LHCN-M2 (cell line): ENCODE measurements around the gene RETN. TPM values are rescaled to one million over a fixed set of nuclear protein-coding genes. Genes with fewer than 3 reads are reported as not detected.
"Not testable (repeated sequence)": the region's sequence is repeated elsewhere in the genome, so short reads cannot be mapped to it uniquely, and the experiment has no call there.

ENCODE experiments used
- DNase-seq: peaks from one replicate; pipeline ENCODE4 v3.0.0-alpha.2; 2012; ENCODE audit warnings: low read depth
- total RNA-seq: library from RNA; depleted of rRNA; stranded (reverse); fragments of >200 nt; gene quantifications from 2 replicates; pipeline ENCODE4 v1.2.3, GENCODE V29; 2014

The RETN gene
- total RNA-seq, 1 experiment from 2014 or later, result not detected

DNA sequence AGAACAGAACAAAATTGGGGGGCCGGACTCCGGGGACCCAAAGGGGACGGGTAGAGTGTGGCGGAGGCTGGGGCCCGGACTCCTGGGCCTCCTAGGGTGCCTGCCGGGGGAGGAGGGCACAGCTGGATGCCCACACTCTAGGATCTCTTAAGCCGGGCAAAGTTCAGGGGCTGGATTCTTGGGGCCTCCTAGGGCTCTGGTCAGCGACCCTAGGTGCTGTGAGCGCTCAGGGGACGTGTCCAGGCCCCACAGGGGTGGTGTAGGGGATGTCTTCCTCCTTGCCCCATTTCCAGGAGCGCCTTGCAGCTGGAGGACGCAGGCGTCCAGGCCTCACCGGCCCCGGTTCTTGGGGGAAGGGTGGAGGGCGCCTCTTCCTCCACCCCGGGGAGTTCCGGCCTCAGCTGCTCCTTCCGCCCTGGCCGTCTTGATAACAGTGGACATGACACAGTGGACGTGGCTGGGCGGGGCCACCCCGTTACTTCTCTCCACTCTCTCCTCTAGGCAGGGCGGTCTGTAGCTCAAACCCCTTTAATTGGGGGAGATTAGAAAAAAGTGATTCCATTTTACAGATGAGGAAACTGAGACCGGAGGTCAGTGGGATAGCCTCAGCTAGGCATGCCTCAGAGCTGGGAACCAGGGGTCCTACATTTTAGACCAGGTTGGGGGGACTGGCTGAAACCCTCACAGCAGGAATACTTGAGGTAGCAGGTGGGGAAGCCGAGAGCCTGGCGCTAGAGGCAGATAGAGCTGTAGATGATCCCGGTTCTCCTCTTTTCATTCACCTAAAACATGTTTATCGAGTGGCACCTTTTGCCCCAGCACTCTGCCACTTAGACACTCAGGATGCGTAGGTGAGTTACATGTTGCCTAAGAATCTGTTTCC is 31.2 kb upstream of the RETN start:
- DNase-seq, result no peak

DNA sequence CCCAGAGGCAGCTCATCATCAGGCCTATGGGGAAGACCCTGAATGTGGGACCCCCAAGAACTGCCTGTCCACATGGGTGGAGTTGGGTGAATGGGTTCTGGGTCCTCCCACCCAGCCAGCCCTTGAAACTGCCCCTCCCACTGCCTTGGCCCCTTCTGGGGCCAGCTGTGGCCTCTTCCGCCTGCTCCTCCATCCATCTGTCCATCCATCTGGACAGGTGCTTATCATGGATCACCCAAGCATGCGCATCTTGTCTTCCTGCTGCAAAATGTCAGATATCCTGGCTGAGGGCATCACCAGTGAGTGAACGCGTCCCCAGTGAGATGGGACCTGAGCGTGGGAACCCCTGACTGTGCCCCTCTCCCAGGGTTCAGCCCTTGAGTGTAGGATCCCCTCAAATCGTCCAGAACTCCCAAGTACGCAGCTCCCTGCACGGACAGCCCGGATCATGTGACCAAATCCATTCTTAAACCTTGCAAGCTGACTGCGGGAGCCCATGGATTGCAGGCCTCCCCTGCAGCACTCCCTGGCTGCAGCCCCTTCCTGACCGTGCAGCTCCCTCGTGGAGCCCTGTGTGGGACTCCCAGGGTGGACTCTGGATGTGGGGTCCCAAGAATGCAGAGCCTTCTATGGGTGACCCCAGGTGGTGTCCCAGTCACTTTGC is 29.9 kb upstream of the RETN start:
- DNase-seq, result no peak

DNA sequence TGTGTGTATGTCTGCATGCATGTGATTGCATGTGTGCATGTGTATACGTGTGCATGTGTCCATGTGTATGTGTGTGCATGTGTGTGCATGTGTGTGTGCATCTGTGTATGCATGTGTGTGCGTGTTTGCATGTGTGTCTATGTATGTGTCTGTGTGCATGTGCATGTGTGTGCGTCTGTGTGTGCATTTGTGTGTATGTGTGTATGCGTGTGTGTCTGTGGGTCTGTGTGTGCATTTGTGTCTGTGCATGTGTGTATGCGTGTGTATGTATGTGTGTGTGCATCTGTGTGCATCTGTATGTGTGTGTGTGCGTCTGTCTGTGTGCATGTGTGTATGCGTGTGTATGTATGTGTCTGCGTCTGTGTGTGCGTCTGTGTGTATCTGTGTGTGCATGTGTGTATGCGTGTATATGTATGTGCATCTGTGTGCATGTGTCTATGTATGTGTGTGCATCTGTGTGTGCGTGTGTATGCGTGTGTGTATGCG is 28.9 kb upstream of the RETN start:
- no peak for DNase-seq

DNA sequence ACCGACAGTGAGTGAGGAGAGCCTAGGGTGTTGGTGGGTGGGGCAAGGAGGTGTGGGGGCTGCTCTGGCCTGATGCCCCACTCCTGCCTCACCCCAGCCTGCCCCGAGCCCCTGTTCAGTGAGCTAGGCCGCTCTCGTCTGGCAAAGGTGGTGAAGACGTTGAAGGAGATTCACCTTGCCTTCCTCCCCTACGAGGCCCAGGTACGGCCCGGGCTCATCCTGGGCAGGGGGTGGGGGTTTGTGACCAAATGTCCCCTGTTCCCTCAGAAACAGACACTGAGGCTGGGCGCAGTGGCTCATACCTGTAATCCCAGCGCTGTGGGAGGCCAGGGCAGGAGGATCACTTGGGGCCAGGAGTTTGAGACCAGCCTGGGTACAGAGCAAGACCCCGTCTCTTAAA is 28.0 kb upstream of the RETN start:
- DNase-seq, result no peak

DNA sequence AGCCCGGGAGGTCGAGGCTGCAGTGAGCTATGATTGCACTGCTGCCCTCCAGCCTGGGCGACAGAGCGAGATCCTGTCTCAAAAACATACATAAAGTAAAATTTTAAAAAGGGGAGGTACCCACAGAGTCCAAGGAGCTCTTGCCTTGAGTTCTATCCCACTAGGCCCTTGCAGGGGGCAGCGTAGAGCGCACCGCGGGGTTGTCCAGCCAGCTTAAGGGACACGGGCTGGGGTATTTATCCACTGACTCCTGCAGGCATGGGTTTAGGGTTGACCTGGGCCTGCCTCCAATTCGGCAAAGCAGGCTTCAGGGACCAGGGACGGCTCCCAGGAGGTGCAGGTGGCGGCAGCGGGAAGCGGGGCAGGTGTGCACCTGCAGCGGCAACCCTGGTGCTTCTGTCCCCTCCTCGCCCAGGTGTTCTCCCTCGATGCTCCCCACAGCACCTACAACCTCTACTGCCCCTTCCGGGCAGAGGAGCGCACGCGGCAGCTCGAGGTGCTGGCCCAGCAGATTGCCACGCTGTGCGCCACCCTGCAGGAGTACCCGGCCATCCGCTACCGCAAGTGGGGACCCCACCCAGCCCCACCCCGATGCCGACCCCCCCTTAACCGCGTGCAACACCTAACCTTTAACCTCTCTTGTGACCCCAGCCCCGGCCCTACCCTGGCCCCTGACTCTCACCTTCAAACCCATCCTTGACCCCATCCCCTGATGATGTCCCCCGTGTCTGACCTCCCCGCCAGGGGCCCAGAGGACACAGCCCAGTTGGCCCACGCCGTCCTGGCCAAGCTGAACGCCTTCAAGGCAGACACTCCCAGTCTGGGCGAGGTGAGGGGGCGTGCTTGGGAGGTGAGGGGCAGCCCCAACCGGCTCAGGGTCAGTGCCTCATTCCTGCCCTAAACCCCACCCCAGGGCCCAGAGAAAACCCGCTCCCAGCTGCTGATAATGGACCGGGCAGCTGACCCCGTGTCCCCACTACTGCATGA is 27.3 kb upstream of the RETN start:
- DNase-seq, result no peak

DNA sequence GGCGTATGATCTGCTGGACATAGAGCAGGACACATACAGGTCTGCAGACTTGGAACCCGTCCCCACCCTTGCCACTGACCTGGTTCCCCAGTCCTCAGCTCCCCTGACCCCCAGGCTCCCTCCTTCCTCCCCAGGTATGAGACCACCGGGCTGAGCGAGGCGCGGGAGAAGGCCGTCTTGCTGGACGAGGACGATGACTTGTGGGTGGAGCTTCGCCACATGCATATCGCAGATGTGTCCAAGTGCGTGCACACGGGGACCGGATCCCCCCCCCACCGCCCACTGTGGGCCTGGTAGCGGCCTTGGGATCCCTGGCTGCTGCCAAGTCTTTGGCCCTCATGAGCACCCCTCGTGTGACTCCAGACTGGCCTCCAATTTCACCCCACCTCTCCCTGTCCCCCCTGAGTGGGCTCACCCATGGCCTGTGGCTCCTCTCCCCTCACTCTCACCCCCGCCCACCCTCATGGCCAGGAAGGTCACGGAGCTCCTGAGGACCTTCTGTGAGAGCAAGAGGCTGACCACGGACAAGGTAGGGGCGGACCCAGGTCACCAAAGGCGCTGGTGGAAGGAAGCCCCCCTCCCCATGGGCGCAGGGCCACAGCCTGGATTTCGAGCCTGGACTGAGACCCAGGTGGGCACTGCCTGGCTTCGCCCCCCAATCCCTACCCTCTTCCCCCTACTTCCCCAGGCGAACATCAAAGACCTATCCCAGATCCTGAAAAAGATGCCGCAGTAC is 26.4 kb upstream of the RETN start:
- DNase-seq, result no peak

DNA sequence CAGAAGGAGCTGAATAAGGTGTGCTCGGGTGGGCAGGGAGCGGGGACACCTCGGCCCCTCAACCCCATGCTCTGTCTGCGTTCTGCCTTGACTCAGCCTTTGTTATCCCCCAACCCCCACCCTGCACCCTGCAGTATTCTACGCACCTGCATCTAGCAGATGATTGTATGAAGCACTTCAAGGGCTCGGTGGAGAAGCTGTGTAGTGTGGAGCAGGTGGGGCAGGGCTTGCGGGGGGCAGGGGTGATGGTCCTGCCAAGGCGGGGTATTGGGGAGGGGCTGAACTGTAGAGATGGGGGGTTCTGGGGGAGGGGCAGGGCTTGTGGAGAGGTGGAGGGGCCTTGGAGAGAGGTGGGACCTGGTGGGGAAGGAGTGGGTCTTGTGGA is 25.8 kb upstream of the RETN start:
- no peak for DNase-seq

DNA sequence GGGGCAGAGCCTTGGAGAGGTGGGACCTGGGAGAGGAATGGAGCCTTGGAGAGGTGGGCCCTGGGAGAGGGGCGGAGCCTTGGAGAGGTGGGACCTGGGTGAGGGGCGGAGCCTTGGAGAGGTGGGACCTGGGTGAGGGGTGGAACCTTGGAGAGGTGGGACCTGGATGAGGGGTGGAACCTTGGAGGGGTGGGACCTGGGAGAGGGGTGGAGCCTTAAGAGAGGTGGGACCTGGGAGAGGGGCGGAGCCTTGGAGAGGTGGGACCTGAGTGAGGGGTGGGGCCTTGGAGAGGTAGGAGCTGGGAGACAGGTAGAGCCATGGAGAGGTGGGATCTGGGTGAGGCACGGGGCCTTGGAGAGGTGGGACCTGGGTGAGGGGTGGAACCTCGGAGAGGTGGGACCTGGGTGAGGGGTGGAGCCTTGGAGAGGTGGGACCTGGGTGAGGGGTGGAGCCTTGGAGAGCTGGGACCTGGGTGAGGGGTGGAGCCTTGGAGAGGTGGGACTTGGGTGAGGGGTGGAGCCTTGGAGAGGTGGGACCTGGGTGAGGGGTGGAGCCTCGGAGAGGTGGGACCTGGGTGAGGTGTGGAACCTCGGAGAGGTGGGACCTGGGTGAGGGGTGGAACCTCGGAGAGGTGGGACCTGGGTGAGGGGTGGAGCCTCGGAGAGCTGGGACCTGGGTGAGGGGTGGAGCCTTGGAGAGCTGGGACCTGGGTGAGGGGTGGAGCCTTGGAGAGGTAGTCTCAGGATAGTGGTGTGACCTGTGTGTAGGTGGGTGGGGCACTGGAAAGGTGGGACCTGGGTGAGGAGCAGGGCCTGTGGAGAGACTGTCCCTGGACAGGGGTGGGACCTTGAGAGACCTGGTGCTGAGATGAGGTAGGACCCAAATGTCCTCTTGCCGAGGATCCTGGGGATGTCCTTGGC is 25.0 kb upstream of the RETN start:
- not testable (repeated sequence) for DNase-seq

DNA sequence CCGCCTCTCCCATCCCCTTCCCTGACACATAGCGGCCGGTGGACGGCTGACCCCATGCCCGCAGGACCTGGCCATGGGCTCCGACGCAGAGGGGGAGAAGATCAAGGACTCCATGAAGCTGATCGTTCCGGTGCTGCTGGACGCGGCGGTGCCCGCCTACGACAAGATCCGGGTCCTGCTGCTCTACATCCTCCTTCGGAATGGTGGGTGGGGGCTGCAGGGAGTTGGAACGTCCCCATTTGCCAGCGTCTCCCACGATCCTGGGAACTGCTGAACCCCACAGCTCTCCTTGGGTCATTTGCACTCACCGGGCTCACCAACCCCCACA is 24.3 kb upstream of the RETN start:
- DNase-seq, result no peak

DNA sequence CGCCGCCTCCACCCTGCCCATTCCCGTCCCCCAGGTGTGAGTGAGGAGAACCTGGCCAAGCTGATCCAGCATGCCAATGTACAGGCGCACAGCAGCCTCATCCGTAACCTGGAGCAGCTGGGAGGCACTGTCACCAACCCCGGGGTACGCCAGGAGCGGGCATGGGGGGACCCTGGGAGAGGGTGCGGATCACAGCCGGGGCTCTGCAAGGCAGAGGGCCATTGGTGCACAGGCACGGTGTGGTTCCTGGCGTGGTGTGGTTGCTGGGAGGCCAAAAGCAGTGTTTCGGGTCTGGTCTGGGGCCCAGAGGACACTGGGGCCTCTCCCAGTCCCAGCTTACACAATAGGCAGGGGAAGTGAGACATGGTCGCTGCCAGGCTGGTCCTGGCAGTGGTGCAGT is 23.7 kb upstream of the RETN start:
- DNase-seq, result no peak

DNA sequence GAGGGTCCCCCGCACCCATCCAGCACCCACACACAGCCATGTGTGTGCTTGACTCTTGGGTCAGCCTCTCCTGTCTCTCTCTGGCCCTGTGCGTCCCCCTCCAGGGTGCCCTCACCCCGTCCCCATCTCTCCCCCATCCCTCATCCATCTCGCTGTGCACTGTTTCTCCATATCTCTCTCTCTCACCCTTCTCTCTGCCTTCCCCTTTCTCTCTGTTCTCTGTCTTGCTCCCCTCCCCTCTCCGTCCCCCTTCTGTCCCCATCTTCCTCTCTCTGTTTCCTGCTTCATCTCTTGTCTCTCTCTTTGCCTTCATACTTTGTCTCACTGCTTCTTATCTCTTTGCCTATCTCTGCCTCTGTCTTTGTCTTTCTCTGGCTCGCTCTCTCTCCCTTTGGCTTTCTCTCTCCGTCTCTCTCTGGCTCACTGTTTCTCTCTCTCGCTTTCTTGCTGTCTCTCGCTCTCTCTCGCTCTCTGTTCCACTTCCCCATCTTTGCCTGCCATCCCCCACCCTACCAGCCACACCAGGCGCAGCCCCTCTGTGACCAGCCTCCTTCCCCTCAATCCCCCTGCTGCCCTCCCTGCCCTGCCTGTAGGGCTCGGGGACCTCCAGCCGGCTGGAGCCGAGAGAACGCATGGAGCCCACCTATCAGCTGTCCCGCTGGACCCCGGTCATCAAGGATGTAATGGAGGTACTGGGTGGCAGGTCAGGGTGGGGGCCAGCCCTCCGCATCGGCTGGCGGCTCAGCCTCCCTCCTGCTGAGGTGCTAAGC is 23.0 kb upstream of the RETN start:
- no peak for DNase-seq

DNA sequence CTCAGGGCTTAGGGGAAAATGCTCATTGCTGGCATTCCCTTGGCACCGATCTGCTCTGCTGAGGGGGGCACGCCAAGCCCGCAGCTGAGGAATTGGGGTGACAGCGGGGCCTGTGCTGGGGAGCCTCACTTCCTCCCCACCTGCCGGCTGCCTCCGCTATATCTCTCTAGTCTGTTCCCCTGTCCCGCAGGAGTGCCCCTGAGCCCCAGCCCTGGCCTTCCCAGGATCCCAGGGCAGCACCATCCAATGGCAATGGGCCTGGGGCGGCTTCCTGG is 22.5 kb upstream of the RETN start:
- no peak for DNase-seq

DNA sequence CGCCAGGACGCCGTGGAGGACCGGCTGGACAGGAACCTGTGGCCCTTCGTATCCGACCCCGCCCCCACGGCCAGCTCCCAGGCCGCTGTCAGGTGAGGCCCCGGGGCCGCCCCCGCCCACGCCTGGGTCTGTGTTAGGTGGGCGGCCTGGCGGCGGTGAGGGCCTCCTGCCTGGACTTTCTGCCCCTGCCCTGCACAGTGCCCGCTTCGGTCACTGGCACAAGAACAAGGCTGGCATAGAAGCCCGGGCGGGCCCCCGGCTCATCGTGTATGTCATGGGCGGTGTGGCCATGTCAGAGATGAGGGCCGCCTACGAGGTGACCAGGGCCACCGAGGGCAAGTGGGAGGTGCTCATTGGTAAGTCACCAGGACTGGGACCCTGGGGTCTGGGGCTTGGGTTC is 21.7 kb upstream of the RETN start:
- DNase-seq, result no peak

DNA sequence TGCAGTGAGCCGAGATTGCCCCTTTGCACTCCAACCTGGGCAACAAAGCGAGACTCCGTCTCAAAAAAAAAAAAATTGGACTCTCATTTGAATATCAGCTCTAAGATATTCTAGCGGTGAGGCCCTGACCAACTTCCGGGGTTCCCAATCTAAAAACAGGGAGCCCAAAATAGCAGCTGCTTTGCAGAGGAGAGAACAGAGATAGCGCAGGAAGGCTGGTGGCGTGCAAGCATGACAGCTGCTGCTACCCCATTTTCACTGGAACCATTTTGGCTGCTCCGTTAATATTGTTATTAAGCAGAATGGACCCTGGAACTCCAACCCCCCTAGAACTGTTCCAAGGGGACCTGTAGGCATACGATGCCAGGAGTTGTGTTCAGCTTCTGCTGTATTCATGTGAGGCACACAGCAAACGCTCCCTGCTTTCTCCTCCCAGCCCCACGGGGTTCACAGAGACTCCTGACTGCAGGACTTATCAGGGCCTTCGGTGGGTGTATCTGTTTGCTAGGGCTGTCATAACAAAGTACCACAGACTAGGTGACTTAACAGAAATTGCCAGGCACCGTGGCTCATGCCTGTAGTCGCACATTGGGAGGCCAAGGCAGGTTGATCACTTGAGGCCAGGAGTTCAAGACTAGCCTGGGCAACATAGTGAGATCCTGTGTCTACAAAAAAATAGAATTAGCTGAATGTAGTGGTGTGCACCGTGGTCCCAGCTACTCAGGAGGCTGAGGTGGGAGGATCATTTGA is 20.4 kb upstream of the RETN start:
- no peak for DNase-seq

DNA sequence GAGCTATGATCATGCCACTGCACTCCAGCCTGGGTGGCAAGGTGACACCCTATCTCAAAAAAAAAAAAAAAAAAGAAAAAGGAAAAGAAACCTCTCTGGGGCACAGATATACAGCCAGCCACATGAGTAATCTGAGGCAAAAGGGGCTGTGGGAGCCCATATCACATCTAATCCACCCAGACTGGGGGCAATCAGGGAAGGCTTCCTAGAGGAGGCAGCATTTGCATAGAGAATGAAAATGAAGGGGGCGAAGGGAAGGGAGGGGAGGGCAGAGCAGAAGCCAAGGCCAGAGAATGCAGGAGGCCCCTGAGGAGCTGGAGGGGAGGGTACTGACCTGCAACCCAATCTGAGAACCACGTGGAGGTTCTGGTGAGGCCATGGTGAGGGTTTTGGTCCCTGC is 18.7 kb upstream of the RETN start:
- no peak for DNase-seq

DNA sequence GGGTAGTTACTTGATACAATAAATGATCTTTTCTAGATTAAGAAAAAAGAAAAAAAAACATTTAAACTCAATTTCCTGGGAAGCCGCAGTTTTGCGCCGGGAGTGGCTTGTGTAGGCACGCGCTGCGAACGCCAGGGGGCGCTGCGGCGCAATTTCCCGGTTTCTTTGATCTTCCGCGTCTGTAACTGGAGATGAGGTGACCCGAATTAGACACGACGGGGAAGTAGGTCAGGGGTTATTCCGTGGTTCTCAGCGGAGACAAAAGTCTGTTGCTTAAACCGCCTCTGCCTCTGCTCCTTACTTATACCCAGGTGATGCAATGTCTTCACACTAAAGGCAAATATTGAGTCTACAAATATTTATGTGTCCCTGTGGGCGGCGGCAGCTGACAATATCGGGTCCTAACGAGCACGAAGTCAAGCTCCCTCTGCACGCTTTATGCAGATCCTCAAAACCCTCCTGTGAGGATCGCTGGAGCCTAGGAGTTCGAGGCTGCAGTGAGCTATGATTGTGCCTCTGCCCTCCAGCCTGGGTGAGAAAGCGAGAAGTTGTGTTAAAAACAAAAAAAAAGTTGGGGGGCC is 16.7 kb upstream of the RETN start:
- peak; percentile 67 for DNase-seq

DNA sequence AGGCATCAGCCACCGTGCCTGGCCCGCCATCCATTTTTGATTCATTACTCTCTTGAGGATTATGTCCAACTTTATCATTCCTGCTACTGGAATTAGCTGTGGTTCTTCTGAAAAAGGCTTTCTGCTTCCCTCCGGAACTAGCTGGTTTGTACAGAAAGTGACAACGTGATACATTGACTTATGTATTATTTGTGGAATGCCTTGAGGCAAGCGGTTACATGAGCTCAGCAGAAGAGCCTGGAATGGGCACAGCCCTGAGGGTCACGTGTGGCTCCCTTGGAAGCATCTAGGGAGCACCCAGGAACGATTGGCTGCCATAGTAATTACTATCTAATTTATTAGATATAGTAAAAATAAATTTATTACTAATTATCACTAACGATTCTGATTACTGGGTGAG is 14.4 kb upstream of the RETN start:
- DNase-seq, result peak; percentile 29

DNA sequence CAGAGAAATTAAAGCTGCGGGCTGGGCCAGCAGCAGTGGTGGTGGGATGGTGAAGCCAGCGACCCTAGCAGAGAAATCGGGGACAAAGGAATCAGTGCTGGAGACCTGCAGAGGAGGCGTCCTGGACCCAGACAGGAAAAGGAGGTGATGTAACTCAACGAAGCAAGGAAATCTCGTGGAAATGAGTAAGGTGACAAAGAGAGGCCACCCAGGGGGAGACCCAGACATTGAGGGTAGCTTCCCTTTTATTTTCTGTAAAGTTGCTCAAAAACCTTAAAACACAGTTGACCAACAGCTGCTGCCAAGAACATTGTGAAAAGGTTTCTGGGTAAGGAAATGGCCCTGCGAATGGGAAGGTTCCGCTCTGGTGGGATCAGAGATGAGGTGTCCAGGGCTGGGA is 13.3 kb upstream of the RETN start:
- no peak for DNase-seq
